HepG2 (cell line): ENCODE results near the gene SPAAR. TPM values are rescaled to one million over a fixed set of nuclear protein-coding genes. Genes with fewer than 3 reads are reported as not detected.

Experiments
- ARID2 ChIP-seq: sonication (generic); formaldehyde crosslinking; IDR thresholded peaks from 2 replicates; pipeline ENCODE4 v1.8.1; 2022; ENCODE audit warnings: mild to moderate bottlenecking, missing genetic modification reagents, borderline replicate concordance
- ERF ChIP-seq: IDR thresholded peaks from 2 replicates; pipeline ENCODE4 v1.6.1; 2018; ENCODE audit warnings: missing biosample characterization, missing genetic modification reagents
- JUNB ChIP-seq: sonication (generic); formaldehyde crosslinking; IDR thresholded peaks from 2 replicates; pipeline ENCODE4 v1.8.0; 2022; ENCODE audit warnings: missing genetic modification reagents, mild to moderate bottlenecking, borderline replicate concordance
- MZF1 ChIP-seq: sonication (generic); formaldehyde crosslinking; IDR thresholded peaks from 2 replicates; pipeline ENCODE4 v1.8.1; 2023; ENCODE audit warnings: mild to moderate bottlenecking, missing genetic modification reagents, borderline replicate concordance
- NCOA1 ChIP-seq: sonication (generic); formaldehyde crosslinking; IDR thresholded peaks from 2 replicates; pipeline ENCODE4 v1.9.0; 2021; ENCODE audit warnings: missing genetic modification reagents
- REL ChIP-seq: sonication (generic); formaldehyde crosslinking; conservative IDR thresholded peaks from 2 replicates; pipeline ENCODE4 v1.8.0; 2022; ENCODE audit warnings: mild to moderate bottlenecking, missing genetic modification reagents, moderate library complexity
- SIN3A ChIP-seq: IDR thresholded peaks from 2 replicates; pipeline ENCODE4 v1.6.1; 2011; ENCODE audit warnings: low read depth, mild to moderate bottlenecking, control low read depth, low read length, borderline replicate concordance
- SNRNP70 ChIP-seq: fragments of 200-400 bp; formaldehyde crosslinking; IDR thresholded peaks from 2 replicates; pipeline ENCODE4 v1.6.1; 2017; ENCODE audit warnings: mild to moderate bottlenecking, low read depth, low read length, moderate library complexity
- ZNF101 ChIP-seq: sonication (generic); formaldehyde crosslinking; IDR thresholded peaks from 2 replicates; pipeline ENCODE4 v1.4.0; 2020; ENCODE audit warnings: mild to moderate bottlenecking, low read depth, missing genetic modification reagents, borderline replicate concordance
- ZNF17 ChIP-seq: sonication (generic); formaldehyde crosslinking; IDR thresholded peaks from 2 replicates; pipeline ENCODE4 v1.5.0; 2020; ENCODE audit warnings: mild to moderate bottlenecking, missing genetic modification reagents
- ZNF432 ChIP-seq: sonication (generic); formaldehyde crosslinking; IDR thresholded peaks from 2 replicates; pipeline ENCODE4 v1.5.0; 2020; ENCODE audit warnings: missing genetic modification reagents, mild to moderate bottlenecking, borderline replicate concordance
- ZNF468 ChIP-seq: sonication (generic); formaldehyde crosslinking; IDR thresholded peaks from 2 replicates; pipeline ENCODE4 v1.8.0; 2022; ENCODE audit warnings: mild to moderate bottlenecking, moderate library complexity, missing genetic modification reagents
- ZNF562 ChIP-seq: sonication (generic); formaldehyde crosslinking; IDR thresholded peaks from 2 replicates; pipeline ENCODE4 v1.8.0; 2022; ENCODE audit warnings: missing genetic modification reagents, borderline replicate concordance
- ZNF746 ChIP-seq: sonication (generic); formaldehyde crosslinking; IDR thresholded peaks from 2 replicates; pipeline ENCODE4 v1.8.0; 2022; ENCODE audit warnings: mild to moderate bottlenecking, missing genetic modification reagents
- ZSCAN25 ChIP-seq: sonication (generic); formaldehyde crosslinking; IDR thresholded peaks from 2 replicates; pipeline ENCODE4 v1.8.0; 2022; ENCODE audit warnings: mild to moderate bottlenecking, missing genetic modification reagents
- polyA plus RNA-seq, 8 experiments: library from polyadenylated mRNA; depleted of rRNA in 3 of 8; stranded (reverse) in 7 of 8; unstranded in 1 of 8; fragments of >200 nt; fragmentation: Illumina TruSeq in 4 of 8; extraction: Trizol in 4 of 8; gene quantifications; 2 replicates each; pipeline versions ENCODE4 v1.2.1 to v1.2.3, GENCODE V29; 2011 to 2016; ENCODE audit warnings: low read depth in 4 of 8, missing spikeins in 1 of 8, mixed read lengths in 1 of 8; ENCODE audit not compliant: insufficient read depth in 1 of 8
- total RNA-seq, 5 experiments: library from RNA; depleted of rRNA; stranded (reverse); fragments of >200 nt; fragmentation: Illumina TruSeq; extraction: Trizol; gene quantifications; 2 replicates each; pipeline ENCODE4 v1.2.3, GENCODE V29; 2016; ENCODE audit warnings: low read depth in 1 of 5
- TF ChIP-seq, protein P1 (sequence below): sonication (generic); formaldehyde crosslinking; IDR thresholded peaks from 2 replicates; pipeline ENCODE4 v1.5.1; 2020; ENCODE audit warnings: mild to moderate bottlenecking, missing genetic modification reagents, borderline replicate concordance
- TF ChIP-seq, protein P2 (sequence below): sonication (generic); formaldehyde crosslinking; IDR thresholded peaks from 2 replicates; pipeline ENCODE4 v1.5.0; 2020; ENCODE audit warnings: missing genetic modification reagents
- TF ChIP-seq, protein P3 (sequence below): IDR thresholded peaks from 2 replicates; pipeline ENCODE4 v1.6.1; 2016; ENCODE audit warnings: missing compliant biosample characterization, missing genetic modification reagents, borderline replicate concordance
- TF ChIP-seq, protein P4 (sequence below): sonication (generic); formaldehyde crosslinking; IDR thresholded peaks from 2 replicates; pipeline ENCODE4 v1.8.0; 2022; ENCODE audit warnings: missing genetic modification reagents, low read depth, mild to moderate bottlenecking, borderline replicate concordance
- TF ChIP-seq, protein P5 (sequence below): sonication (generic); formaldehyde crosslinking; IDR thresholded peaks from 2 replicates; pipeline ENCODE4 v1.9.0; 2022; ENCODE audit warnings: missing genetic modification reagents, mild to moderate bottlenecking, borderline replicate concordance

SPAAR gene
- total and polyA plus RNA-seq, 2 of the 13 experiments (the other 11 are each of a cell fraction or from before 2014, with no cell fraction given), result 0.07 TPM; not detected in 1

DNA sequence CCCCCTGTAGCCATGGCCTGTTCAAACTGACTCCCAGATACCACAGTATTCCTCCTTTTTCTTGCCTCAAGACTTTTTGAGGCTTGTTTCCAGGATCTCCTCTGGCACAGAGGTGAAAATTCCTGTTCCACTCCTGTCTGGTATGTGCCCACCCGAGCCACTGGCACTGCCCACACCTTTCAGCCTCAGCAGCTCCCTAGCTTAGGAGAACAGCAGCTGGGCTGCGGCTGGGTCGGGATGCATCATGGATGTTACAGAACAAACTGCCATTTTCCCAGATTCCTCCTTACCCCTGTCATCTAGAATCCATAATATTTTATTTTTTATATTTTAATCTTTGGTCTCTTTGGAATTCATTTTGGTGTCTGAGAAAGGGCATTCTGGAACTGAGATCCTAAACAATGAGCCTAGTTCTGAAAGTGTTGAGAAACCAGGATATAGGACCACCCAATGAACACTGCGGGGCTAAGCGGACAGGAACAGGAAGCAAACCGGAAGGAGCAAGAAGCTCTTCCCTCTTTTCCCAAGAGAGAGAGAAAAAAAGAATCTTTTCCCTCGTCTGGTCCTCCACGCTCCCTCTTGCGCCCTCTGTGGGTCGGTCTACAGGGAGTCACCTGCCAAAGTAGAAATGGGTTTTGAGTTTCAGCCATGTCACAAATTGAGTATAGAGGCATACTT, 36.2 kb downstream of the SPAAR start (continued):
- TF ChIP-seq, protein P1, sequence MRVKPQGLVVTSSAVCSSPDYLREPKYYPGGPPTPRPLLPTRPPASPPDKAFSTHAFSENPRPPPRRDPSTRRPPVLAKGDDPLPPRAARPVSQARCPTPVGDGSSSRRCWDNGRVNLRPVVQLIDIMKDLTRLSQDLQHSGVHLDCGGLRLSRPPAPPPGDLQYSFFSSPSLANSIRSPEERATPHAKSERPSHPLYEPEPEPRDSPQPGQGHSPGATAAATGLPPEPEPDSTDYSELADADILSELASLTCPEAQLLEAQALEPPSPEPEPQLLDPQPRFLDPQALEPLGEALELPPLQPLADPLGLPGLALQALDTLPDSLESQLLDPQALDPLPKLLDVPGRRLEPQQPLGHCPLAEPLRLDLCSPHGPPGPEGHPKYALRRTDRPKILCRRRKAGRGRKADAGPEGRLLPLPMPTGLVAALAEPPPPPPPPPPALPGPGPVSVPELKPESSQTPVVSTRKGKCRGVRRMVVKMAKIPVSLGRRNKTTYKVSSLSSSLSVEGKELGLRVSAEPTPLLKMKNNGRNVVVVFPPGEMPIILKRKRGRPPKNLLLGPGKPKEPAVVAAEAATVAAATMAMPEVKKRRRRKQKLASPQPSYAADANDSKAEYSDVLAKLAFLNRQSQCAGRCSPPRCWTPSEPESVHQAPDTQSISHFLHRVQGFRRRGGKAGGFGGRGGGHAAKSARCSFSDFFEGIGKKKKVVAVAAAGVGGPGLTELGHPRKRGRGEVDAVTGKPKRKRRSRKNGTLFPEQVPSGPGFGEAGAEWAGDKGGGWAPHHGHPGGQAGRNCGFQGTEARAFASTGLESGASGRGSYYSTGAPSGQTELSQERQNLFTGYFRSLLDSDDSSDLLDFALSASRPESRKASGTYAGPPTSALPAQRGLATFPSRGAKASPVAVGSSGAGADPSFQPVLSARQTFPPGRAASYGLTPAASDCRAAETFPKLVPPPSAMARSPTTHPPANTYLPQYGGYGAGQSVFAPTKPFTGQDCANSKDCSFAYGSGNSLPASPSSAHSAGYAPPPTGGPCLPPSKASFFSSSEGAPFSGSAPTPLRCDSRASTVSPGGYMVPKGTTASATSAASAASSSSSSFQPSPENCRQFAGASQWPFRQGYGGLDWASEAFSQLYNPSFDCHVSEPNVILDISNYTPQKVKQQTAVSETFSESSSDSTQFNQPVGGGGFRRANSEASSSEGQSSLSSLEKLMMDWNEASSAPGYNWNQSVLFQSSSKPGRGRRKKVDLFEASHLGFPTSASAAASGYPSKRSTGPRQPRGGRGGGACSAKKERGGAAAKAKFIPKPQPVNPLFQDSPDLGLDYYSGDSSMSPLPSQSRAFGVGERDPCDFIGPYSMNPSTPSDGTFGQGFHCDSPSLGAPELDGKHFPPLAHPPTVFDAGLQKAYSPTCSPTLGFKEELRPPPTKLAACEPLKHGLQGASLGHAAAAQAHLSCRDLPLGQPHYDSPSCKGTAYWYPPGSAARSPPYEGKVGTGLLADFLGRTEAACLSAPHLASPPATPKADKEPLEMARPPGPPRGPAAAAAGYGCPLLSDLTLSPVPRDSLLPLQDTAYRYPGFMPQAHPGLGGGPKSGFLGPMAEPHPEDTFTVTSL (CRISPR knock-in tag), result no peak
- TF ChIP-seq ZNF562 (CRISPR knock-in tag), result no peak
- TF ChIP-seq ZNF101 (CRISPR knock-in tag), result 0 out of 2 replicates have a peak, but pooled peaks have one; percentile 10
- no peak for TF ChIP-seq ZNF432 (CRISPR knock-in tag)
- no peak for TF ChIP-seq REL
- no peak for TF ChIP-seq JUNB (CRISPR knock-in tag)
- no peak for TF ChIP-seq ZSCAN25 (CRISPR knock-in tag)
- TF ChIP-seq SIN3A, result no peak
- TF ChIP-seq, protein P2, sequence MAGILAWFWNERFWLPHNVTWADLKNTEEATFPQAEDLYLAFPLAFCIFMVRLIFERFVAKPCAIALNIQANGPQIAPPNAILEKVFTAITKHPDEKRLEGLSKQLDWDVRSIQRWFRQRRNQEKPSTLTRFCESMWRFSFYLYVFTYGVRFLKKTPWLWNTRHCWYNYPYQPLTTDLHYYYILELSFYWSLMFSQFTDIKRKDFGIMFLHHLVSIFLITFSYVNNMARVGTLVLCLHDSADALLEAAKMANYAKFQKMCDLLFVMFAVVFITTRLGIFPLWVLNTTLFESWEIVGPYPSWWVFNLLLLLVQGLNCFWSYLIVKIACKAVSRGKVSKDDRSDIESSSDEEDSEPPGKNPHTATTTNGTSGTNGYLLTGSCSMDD (CRISPR knock-in tag), result no peak
- TF ChIP-seq, protein P3, sequence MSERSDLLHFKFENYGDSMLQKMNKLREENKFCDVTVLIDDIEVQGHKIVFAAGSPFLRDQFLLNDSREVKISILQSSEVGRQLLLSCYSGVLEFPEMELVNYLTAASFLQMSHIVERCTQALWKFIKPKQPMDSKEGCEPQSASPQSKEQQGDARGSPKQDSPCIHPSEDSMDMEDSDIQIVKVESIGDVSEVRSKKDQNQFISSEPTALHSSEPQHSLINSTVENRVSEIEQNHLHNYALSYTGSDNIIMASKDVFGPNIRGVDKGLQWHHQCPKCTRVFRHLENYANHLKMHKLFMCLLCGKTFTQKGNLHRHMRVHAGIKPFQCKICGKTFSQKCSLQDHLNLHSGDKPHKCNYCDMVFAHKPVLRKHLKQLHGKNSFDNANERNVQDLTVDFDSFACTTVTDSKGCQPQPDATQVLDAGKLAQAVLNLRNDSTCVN (CRISPR knock-in tag), result no peak
- no peak for TF ChIP-seq ZNF17 (CRISPR knock-in tag)
- no peak for TF ChIP-seq ERF
- no peak for TF ChIP-seq NCOA1 (CRISPR knock-in tag)
- no peak for TF ChIP-seq MZF1
- no peak for TF ChIP-seq ZNF746 (CRISPR knock-in tag)
- no peak for TF ChIP-seq SNRNP70
- TF ChIP-seq, protein P4, sequence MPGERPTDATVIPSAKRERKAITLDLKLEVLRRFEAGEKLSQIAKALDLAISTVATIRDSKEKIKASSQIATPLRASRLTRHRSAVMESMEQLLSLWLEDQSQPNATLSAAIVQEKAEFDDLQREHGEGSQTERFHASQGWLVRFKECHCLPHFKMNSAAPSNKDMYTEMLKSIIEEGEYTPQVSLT (CRISPR knock-in tag), result no peak
- no peak for TF ChIP-seq ARID2 (CRISPR knock-in tag)
- TF ChIP-seq, protein P5, sequence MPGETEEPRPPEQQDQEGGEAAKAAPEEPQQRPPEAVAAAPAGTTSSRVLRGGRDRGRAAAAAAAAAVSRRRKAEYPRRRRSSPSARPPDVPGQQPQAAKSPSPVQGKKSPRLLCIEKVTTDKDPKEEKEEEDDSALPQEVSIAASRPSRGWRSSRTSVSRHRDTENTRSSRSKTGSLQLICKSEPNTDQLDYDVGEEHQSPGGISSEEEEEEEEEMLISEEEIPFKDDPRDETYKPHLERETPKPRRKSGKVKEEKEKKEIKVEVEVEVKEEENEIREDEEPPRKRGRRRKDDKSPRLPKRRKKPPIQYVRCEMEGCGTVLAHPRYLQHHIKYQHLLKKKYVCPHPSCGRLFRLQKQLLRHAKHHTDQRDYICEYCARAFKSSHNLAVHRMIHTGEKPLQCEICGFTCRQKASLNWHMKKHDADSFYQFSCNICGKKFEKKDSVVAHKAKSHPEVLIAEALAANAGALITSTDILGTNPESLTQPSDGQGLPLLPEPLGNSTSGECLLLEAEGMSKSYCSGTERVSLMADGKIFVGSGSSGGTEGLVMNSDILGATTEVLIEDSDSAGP, result no peak
- no peak for TF ChIP-seq ZNF468 (CRISPR knock-in tag)
